ENCODE data around the gene ARHGDIA.
A peak's percentile ranks its signal among the peaks of the same experiment; 100 is the strongest.
"Not testable (repeated sequence)": the region's sequence is repeated elsewhere in the genome, so short reads cannot be mapped to it uniquely, and the experiment has no call there.

The ARHGDIA gene

DNA sequence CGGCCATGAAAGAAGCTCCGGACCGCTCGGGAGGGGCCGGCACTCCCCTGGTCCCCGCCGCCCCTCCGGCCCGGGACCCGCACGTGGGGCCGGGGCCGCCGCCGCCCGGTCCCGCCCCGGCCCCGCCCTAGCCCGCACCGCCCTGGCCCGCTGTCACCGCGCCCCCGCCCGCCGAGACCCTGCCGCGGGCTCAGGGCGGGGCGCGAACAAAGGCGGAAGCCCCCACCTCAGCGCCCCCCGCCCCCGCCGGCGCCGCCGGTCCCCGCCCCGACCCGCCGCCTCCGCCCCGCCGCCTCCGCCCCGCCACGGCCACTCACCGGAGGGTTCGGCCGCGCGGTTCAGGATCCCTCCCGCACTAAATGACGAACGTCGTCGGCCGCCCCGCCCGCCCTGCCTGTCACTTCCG, at the start of gene ARHGDIA:
Gene ARHGDIA (minus strand): TSS at position 357 of the 406 bp plus-strand sequence. CDS start 1,407 bp downstream, outside the sequence.
- peak within 1 kb of the TSS; percentile 81 for H3K4me3 ChIP-seq (ENCODE audit: low read depth, low read length)
- no peak for DNase-seq (ENCODE audit: low read depth, low spot score)
- TF ChIP-seq, protein P1, sequence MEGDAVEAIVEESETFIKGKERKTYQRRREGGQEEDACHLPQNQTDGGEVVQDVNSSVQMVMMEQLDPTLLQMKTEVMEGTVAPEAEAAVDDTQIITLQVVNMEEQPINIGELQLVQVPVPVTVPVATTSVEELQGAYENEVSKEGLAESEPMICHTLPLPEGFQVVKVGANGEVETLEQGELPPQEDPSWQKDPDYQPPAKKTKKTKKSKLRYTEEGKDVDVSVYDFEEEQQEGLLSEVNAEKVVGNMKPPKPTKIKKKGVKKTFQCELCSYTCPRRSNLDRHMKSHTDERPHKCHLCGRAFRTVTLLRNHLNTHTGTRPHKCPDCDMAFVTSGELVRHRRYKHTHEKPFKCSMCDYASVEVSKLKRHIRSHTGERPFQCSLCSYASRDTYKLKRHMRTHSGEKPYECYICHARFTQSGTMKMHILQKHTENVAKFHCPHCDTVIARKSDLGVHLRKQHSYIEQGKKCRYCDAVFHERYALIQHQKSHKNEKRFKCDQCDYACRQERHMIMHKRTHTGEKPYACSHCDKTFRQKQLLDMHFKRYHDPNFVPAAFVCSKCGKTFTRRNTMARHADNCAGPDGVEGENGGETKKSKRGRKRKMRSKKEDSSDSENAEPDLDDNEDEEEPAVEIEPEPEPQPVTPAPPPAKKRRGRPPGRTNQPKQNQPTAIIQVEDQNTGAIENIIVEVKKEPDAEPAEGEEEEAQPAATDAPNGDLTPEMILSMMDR (IDR thresholded peaks at IDR 0.05; ENCODE audit: low read depth, low read length) = no peak
- in situ Hi-C loops (cut with HindIII; ENCODE audit: low sequenced_read_pairs) = no loop called here

DNA sequence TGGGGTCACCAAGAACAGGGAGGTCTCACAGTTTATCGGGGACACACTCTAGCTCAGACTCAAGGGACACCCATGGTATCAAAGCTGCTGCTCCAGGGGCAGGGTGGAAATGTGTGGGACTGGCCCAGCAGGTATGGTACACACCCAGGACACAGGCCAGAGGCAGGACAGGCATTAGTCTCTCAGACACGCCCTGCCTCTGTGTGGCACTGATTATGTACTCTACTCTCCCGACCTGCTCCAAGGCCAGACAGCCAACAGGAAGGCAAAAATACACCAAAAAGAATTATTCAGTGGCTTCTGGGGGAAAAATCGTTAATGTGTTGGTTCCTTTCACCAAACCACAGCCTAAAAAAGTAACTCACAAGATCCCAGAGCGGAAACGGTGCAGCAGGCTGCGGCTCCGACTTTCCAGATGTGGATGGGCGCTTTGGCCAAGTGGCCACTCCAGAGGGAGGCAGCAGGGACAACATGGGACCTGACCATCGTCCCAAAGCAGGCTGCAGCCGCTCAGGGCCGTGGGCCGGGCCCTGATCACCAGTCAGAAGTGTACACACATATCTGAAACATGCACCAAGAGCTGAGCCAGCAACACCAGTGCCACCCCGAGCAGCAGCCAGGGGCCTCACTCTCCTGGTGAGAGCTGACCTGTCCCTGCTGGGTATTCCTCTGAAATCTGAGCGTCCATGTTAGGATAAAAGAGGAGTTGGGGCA, 47.9 kb upstream of the ARHGDIA start:
- in situ Hi-C loops (cut with HindIII; ENCODE audit: low sequenced_read_pairs) = no loop called here
- no peak overlapping the region for H3K4me3 ChIP-seq (ENCODE audit: low read depth, low read length)
- DNase-seq (ENCODE audit: low read depth, low spot score) = no peak
- TF ChIP-seq, protein P1 (IDR thresholded peaks at IDR 0.05; ENCODE audit: low read depth, low read length) = no peak

DNA sequence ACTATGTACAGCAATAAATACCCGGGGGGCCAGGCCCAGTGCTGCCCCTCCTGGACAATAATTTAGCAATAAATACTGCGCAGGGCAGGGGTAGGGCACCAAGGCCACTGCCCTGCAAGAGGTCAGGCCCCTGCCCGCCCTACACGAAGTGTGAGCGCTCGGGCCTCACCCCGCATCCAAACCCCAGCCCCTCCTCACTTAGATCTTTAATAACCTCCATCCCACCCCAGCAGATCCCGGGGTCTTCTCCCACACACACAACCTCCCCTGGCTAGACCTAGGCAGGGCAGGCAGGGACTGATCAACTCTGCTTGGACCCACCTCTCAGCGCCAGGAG, 47.2 kb upstream of the ARHGDIA start:
- DNase-seq (ENCODE audit: low read depth, low spot score); in situ Hi-C loops (cut with HindIII; ENCODE audit: low sequenced_read_pairs); H3K4me3 ChIP-seq (ENCODE audit: low read depth, low read length): not testable (repeated sequence)

DNA sequence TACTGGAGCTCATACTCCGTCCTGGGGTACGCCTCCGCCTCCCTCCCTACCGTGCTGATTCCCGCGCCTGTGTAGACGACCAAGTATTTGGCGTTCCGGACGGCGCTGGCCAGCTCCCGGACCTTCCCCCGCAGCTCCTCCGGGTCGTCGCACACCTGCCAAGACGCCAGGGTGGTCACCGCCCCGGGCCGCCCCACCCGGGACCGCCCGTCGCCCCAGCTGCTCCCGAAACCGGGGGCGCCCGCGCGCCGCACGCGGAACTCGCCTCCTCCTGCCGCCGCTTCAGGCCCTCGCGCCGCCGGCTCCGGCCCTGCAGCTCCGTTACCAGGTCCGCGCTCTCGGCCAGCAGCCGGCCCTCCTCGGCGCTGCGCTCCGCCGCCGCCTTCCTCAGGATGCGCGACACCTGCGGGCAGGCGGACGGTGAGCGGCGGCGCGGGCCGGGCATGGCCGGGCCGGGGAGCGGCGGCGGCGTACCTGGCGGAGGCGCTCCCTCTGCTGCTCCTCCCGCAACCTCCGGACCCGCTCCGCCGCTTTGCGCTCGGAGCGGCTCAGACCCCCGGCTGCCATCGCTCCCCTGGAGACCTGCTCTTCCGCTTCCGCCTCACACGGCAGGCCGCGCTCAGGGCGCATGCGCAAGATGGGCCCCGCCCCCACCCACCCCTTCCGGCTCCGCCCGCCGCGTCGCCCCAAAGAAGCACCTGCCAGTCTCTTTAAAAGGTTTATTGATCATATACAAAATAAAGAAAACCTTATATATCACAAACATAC, 46.6 kb upstream of the ARHGDIA start, which contains the start of gene SIRT7:
Gene SIRT7 (minus strand): TSS at position 612 of the 768 bp plus-strand sequence. CDS start 45 bp downstream, at position 567.
- DNase-seq (ENCODE audit: low read depth, low spot score) = peak; percentile 61
- in situ Hi-C loops (cut with HindIII; ENCODE audit: low sequenced_read_pairs) = no loop called here
- TF ChIP-seq, protein P1 (IDR thresholded peaks at IDR 0.05; ENCODE audit: low read depth, low read length) = no peak
- H3K4me3 ChIP-seq (ENCODE audit: low read depth, low read length) = peak within 1 kb of the TSS; percentile 56

DNA sequence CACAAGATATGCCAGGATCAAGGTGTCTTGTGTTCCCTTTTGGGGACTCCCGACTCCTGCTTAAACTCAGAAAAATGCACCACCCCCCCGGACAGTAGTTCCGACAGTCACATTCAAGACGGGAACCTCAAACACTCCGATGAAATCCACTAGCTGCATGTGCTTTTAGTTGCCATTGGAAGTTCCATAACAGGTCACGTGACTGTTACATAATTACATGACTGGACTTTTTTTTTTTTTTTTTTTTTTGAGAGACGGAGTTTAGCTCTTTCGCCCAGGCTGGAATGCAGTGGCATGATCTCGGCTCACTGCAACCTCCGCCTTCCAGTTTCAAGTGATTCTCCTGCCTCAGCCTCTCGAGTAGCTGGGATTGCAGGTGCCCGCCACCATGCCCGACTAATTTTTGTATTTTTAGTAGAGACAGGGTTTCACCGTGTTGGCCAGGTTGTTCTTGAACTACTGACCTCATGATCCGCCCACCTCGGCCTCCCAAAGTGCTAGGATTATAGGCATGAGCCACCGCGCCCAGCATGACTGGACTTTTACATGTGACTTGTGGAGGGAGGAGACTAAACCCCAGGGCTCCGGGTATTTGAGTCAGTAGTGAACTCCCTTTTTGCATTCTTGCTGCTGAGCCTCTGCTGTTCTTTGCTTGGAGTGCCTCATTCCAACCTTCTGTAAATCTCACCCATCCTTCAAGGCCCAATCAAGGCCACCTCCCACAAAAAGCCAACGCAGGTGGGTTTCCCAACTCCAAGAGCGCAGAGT, 45.3 kb upstream of the ARHGDIA start:
- peak overlapping the region; percentile 56 for H3K4me3 ChIP-seq (ENCODE audit: low read depth, low read length)
- DNase-seq (ENCODE audit: low read depth, low spot score) = peak; percentile 54
- in situ Hi-C loops (cut with HindIII; ENCODE audit: low sequenced_read_pairs) = no loop called here
- TF ChIP-seq, protein P1 (IDR thresholded peaks at IDR 0.05; ENCODE audit: low read depth, low read length) = no peak

DNA sequence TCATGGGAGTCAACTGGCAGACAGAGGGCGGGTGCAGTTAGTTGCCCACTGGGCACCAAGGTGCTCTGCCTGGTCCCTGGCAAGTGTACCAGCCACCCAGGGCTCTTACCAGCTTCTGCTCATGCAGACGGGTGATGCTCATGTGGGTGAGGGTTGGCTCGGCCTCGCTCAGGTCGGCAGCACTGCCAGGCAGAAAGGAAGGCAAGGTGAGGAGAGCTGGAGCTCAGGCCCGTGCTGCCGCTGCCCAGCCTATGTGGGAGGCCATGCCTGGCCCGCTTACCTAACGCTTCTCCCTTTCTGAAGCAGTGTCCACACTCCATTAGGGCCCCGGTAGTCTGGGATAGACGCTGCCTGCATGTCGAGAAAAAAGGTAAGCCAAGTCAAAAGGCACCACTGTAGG, 44.2 kb upstream of the ARHGDIA start:
- TF ChIP-seq, protein P1 (IDR thresholded peaks at IDR 0.05; ENCODE audit: low read depth, low read length) = no peak
- in situ Hi-C loops (cut with HindIII; ENCODE audit: low sequenced_read_pairs) = no loop called here
- DNase-seq (ENCODE audit: low read depth, low spot score) = no peak
- no peak overlapping the region for H3K4me3 ChIP-seq (ENCODE audit: low read depth, low read length)

All from astrocyte of the spinal cord (primary cell).